ENCODE data around the gene CBL.

Gene CBL

GRCh38 chr11:119334174-119334930 lies 128.2 kb downstream of the CBL start, which contains the start of gene RNF26:
TSS of gene RNF26 (plus strand) at chr11:119334527. CDS start at chr11:119335123, 596 bp downstream.
- peaks cover 53% of the 10 kb centered on the region for H3K4me1 Mint-ChIP-seq

GRCh38 chr11:119335091-119335654 lies 129.0 kb downstream of the CBL start:
- TF ChIP-seq CTCF (IDR thresholded peaks at IDR 0.05; ENCODE audit: unreplicated experiment in 3 of 3) = no peak
- peaks cover 14% of the 10 kb centered on the region for H3K27me3 Mint-ChIP-seq (ENCODE audit: low read depth)
- H3K9me3 Mint-ChIP-seq = no peaks in the 10 kb centered on the region
- H3K4me1 Mint-ChIP-seq = peaks cover 54% of the 10 kb centered on the region
- peak overlapping the region; percentile 99 to 100 (median 99) for H3K4me3 Mint-ChIP-seq
- peak overlapping the region; percentile 69 to 94 (median 87) for H3K27ac Mint-ChIP-seq
- no peaks in the 10 kb centered on the region for H3K36me3 Mint-ChIP-seq (ENCODE audit: low read depth)

More at GRCh38 chr11:119334174-119334930, 128.2 kb downstream of the CBL start, which contains the start of gene RNF26:
- H3K27ac Mint-ChIP-seq = peak within 1 kb of the TSS; percentile 69 to 94 (median 87)
- no peaks in the 10 kb centered on the region for H3K36me3 Mint-ChIP-seq (ENCODE audit: low read depth)
- no peaks in the 10 kb centered on the region for H3K9me3 Mint-ChIP-seq
- peaks cover 12% of the 10 kb centered on the region for H3K27me3 Mint-ChIP-seq (ENCODE audit: low read depth)
- no peak for TF ChIP-seq CTCF (IDR thresholded peaks at IDR 0.05; ENCODE audit: unreplicated experiment in 3 of 3)
- peak within 1 kb of the TSS; percentile 99 to 100 (median 99) for H3K4me3 Mint-ChIP-seq

GRCh38 chr11:119335655-119336543 lies 129.8 kb downstream of the CBL start:
- TF ChIP-seq CTCF (IDR thresholded peaks at IDR 0.05; ENCODE audit: unreplicated experiment in 3 of 3) = no peak
- H3K27ac Mint-ChIP-seq = peak overlapping the region in 1 of 3 experiments; percentile 44
- H3K4me1 Mint-ChIP-seq = peaks cover 58% of the 10 kb centered on the region
- no peaks in the 10 kb centered on the region for H3K9me3 Mint-ChIP-seq
- H3K27me3 Mint-ChIP-seq (ENCODE audit: low read depth) = peaks cover 18% of the 10 kb centered on the region
- H3K36me3 Mint-ChIP-seq (ENCODE audit: low read depth) = no peaks in the 10 kb centered on the region
- peak overlapping the region; percentile 99 to 100 (median 99) for H3K4me3 Mint-ChIP-seq

- H3K36me3 Mint-ChIP-seq (ENCODE audit: low read depth) = no peaks in the 10 kb centered on the region
- peak overlapping the region; percentile 86 to 100 (median 99) for H3K4me3 Mint-ChIP-seq
- H3K27me3 Mint-ChIP-seq (ENCODE audit: low read depth) = peaks cover 26% of the 10 kb centered on the region
- peaks cover 61% of the 10 kb centered on the region for H3K4me1 Mint-ChIP-seq
- no peaks in the 10 kb centered on the region for H3K9me3 Mint-ChIP-seq
- no peak for TF ChIP-seq CTCF (IDR thresholded peaks at IDR 0.05; ENCODE audit: unreplicated experiment in 3 of 3)
- H3K27ac Mint-ChIP-seq = peak overlapping the region in 2 of 3 experiments; percentile 67 to 75
These were observed 130.8 kb downstream of the CBL start for GRCh38 chr11:119336744-119337469.

GRCh38 chr11:119337581-119338317 lies 131.6 kb downstream of the CBL start:
- Mint-ChIP-seq H3K4me1 (peaks cover 58% of the 10 kb centered on the region), H3K36me3 (ENCODE audit: low read depth) (no peaks in the 10 kb centered on the region), H3K27me3 (ENCODE audit: low read depth) (peaks cover 33% of the 10 kb centered on the region), H3K9me3 (no peaks in the 10 kb centered on the region), H3K4me3 (peak overlapping the region; percentile 86 to 100 (median 99)), H3K27ac (peak overlapping the region; percentile 67 to 94 (median 75))
- TF ChIP-seq CTCF (IDR thresholded peaks at IDR 0.05; ENCODE audit: unreplicated experiment in 3 of 3) = no peak
